Transverse colon (tissue), 4 donors: ENCODE measurements around the gene TMEM171. TPM values are rescaled to one million over a fixed set of nuclear protein-coding genes. Genes with fewer than 3 reads are reported as not detected.

ENCODE experiments used
- DNase-seq: peaks from one replicate; pipeline ENCODE4 v3.0.0-alpha.2; 2019
- H3K27ac ChIP-seq, 4 donors: fragments of 200-600 bp; sonication (generic); 2 replicates each; pipeline ENCODE4 v1.5.1; 2016 to 2018; ENCODE audit warnings: inconsistent platforms in 4 of 4
- H3K27me3 ChIP-seq: fragments of 200-600 bp; sonication (generic); 2 replicates; pipeline ENCODE4 v1.5.1; 2017; ENCODE audit warnings: inconsistent platforms
- H3K36me3 ChIP-seq, 4 donors: fragments of 200-600 bp; sonication (generic); 2 replicates each; pipeline ENCODE4 v1.5.1; 2017 to 2019; ENCODE audit warnings: inconsistent platforms in 4 of 4
- H3K4me1 ChIP-seq, 4 donors: fragments of 200-600 bp; sonication (generic); 2 replicates each; pipeline ENCODE4 v1.5.1; 2017 to 2020; ENCODE audit warnings: inconsistent platforms in 4 of 4
- H3K4me3 ChIP-seq, 4 donors: fragments of 200-600 bp; sonication (generic); 1 replicate in 1 of 4; 2 replicates in 3 of 4; pipeline versions ENCODE4 v1.5.1 to v1.6.1; 2017 to 2019; ENCODE audit warnings: inconsistent platforms in 4 of 4
- H3K9me3 ChIP-seq, 2 donors: fragments of 200-600 bp; sonication (generic); 2 replicates each; pipeline ENCODE4 v1.5.1; 2017 to 2019; ENCODE audit warnings: inconsistent platforms in 2 of 2
- CTCF ChIP-seq, 5 experiments: fragments of 200-600 bp in 3 of 5; fragments of 450-650 bp in 2 of 5; sonication (generic) in 3 of 5; IDR thresholded peaks; 1 replicate in 2 of 5; 2 replicates in 3 of 5; pipeline ENCODE4 v1.5.1; 2016 to 2017; ENCODE audit warnings: antibody characterized with exemption in 5 of 5, inconsistent platforms in 3 of 5, mild to moderate bottlenecking in 2 of 5, moderate library complexity in 1 of 5
- EP300 ChIP-seq: sonication (generic); formaldehyde crosslinking; IDR thresholded peaks from one replicate; pipeline ENCODE4 v1.6.1; 2017; ENCODE audit warnings: antibody characterized with exemption, low read depth
- POLR2A ChIP-seq: fragments of 450-650 bp; IDR thresholded peaks from one replicate; pipeline ENCODE4 v1.6.1; 2016; ENCODE audit warnings: antibody characterized with exemption, mild to moderate bottlenecking, moderate library complexity
- POLR2AphosphoS5 ChIP-seq, 3 donors: sonication (generic); formaldehyde crosslinking; IDR thresholded peaks; one replicate each; pipeline ENCODE4 v1.6.1; 2016; ENCODE audit warnings: antibody characterized with exemption in 3 of 3
- WGBS, 2 donors: methylation state at CpG; one replicate each; pipeline ENCODE4 v1.1.5; 2018; ENCODE audit warnings: low coverage in 1 of 2; 5-methylcytosine and 5-hydroxymethylcytosine counted together
- in situ Hi-C, 4 donors: fragments of 200-750 bp; cut with MboI; loops; one replicate each; pipeline versions ENCODE4 v1.15.0 to v1.15.1; 2017; ENCODE audit warnings: low sequenced_read_pairs in 3 of 4, low pct_ligation_motif_present in 1 of 4, low pct_unique_long_range_greater_than_20kb in 1 of 4
- intact Hi-C: fragments of 100-400 bp; cut with DNase I; formaldehyde crosslinking; loops from one replicate; pipeline ENCODE4 v1.15.1; 2023; ENCODE audit warnings: low total_unique reads
- total RNA-seq, 4 donors: library from RNA; depleted of rRNA; stranded (reverse); fragments of >200 nt; gene quantifications; one replicate each; pipeline ENCODE4 v1.1.0, GENCODE V29; 2016

TMEM171 gene
- total RNA-seq, 4 donors from 2014 or later = 32.8 to 179 (median 114) TPM

- Histone ChIP-seq H3K27ac (no peak overlapping the region), H3K4me3 (no peak overlapping the region), H3K4me1 (no peaks in the 10 kb centered on the region), H3K36me3 (no peaks in the 10 kb centered on the region), H3K9me3 (no peaks in the 10 kb centered on the region), H3K27me3 (no peaks in the 10 kb centered on the region)
- no peak for TF ChIP-seq POLR2A
- TF ChIP-seq EP300 = no peak
- no peak for TF ChIP-seq POLR2AphosphoS5 (IDR thresholded peaks at IDR 0.05)
- no peak for TF ChIP-seq CTCF (IDR thresholded peaks at IDR 0.05)
- in situ Hi-C loops (no loop called here), intact Hi-C loops (no loop called here)
- DNase-seq = no peak
- WGBS, 2 donors = 83 to 86% methylated on average over 1 to 4 of the region's 4 CpGs
Measured at GRCh38 chr5:73100109-73100508, 20.3 kb upstream of the TMEM171 start.

GRCh38 chr5:73103870-73104299 is 16.5 kb upstream of the TMEM171 start:
- in situ Hi-C loops = no loop called here
- WGBS, 2 donors = 48 to 59% methylated on average over 4 of the region's 4 CpGs
- Histone ChIP-seq H3K27ac (no peak overlapping the region), H3K4me3 (no peak overlapping the region), H3K9me3 (peaks cover 0 to 10% of the 10 kb centered on the region in 2 donors), H3K36me3 (no peaks in the 10 kb centered on the region), H3K27me3 (no peaks in the 10 kb centered on the region), H3K4me1 (no peaks in the 10 kb centered on the region)
- DNase-seq = no peak
- intact Hi-C loops = no loop called here
- TF ChIP-seq EP300 (no peak), CTCF (IDR thresholded peaks at IDR 0.05) (no peak), POLR2A (no peak), POLR2AphosphoS5 (IDR thresholded peaks at IDR 0.05) (no peak)

GRCh38 chr5:73104326-73104725 is 16.0 kb upstream of the TMEM171 start:
- Histone ChIP-seq H3K36me3 (no peaks in the 10 kb centered on the region), H3K4me1 (no peaks in the 10 kb centered on the region), H3K27ac (no peak overlapping the region), H3K4me3 (no peak overlapping the region), H3K9me3 (peaks cover 0 to 10% of the 10 kb centered on the region in 2 donors), H3K27me3 (no peaks in the 10 kb centered on the region)
- in situ Hi-C loops (no loop called here), intact Hi-C loops (no loop called here)
- 84% methylated on average over 1 of the region's 1 CpG; no CpG with 5 or more reads in 1 of the 2 donors for whole genome bisulfite sequencing, 2 donors
- DNase-seq = no peak
- TF ChIP-seq EP300 (no peak), CTCF (IDR thresholded peaks at IDR 0.05) (no peak), POLR2A (no peak), POLR2AphosphoS5 (IDR thresholded peaks at IDR 0.05) (no peak)

- peaks cover 0 to 10% of the 10 kb centered on the region in 2 donors for H3K9me3 ChIP-seq
- DNase-seq = no peak
- in situ Hi-C loops (no loop called here), intact Hi-C loops (no loop called here)
- H3K4me1 ChIP-seq = peaks cover 0 to 14% (median 3%) of the 10 kb centered on the region in 4 donors
- no peak overlapping the region for H3K27ac ChIP-seq
- TF ChIP-seq POLR2AphosphoS5 (IDR thresholded peaks at IDR 0.05) (no peak), EP300 (no peak), CTCF (IDR thresholded peaks at IDR 0.05) (no peak), POLR2A (no peak)
- H3K4me3 ChIP-seq = no peak overlapping the region
- no peaks in the 10 kb centered on the region for H3K27me3 ChIP-seq
- H3K36me3 ChIP-seq = no peaks in the 10 kb centered on the region
Measured at GRCh38 chr5:73106335-73106734, 14.0 kb upstream of the TMEM171 start.
